Endothelial cell of umbilical vein (primary cell): Measurements from ENCODE around the gene SLC6A9. TPM values are rescaled to one million over a fixed set of nuclear protein-coding genes. Genes with fewer than 3 reads are reported as not detected.

Experiments
- BruUV-seq: library from RNA; stranded (reverse); fragments of 400-500 nt; replicated peaks from 2 replicates; lab custom pipeline; 2021; lab: Mats Ljungman, UMichigan
- CTCF ChIA-PET: fragments of 300-600, 350-600 bp; sonication (Branson Sonifier 250); formaldehyde crosslinking; loops from one replicate; lab custom pipeline; 2021; ENCODE audit warnings: antibody characterized with exemption, inconsistent platforms; lab: Charles Lee
- POLR2A ChIA-PET: fragments of 300-600, 350-600 bp; sonication (Branson Sonifier 250); formaldehyde crosslinking; loops from one replicate; lab custom pipeline; 2021; ENCODE audit warnings: antibody characterized with exemption, inconsistent platforms; lab: Charles Lee
- DNase-seq: peaks from one replicate; pipeline ENCODE4 v3.0.0-alpha.2; 2011; ENCODE audit warnings: low read depth, low spot score
- FAIRE-seq: peaks from 2 replicates; lab custom pipeline; 2011; peaks lifted over from hg19 to GRCh38; lab: Jason Lieb, UNC
- H2AFZ ChIP-seq: 2 replicates; pipeline ENCODE4 v1.6.0; 2012; ENCODE audit warnings: low read depth, low read length, control low read depth, inconsistent platforms
- H3K27ac ChIP-seq: 2 replicates; pipeline ENCODE4 v1.5.1; 2011; ENCODE audit warnings: low read depth, mild to moderate bottlenecking, control low read depth, low read length, moderate library complexity; ENCODE audit not compliant: insufficient read depth
- H3K27me3 ChIP-seq, 2 experiments: 2 replicates each; pipeline versions ENCODE4 v1.6.0 to v1.6.1; 2011; ENCODE audit warnings: low read length in 2 of 2, mixed read lengths in 1 of 2; ENCODE audit not compliant: control insufficient read depth in 2 of 2, insufficient read depth in 2 of 2
- H3K36me3 ChIP-seq, 2 experiments: 2 replicates in 1 of 2; 3 replicates in 1 of 2; pipeline ENCODE4 v1.5.1; 2011; ENCODE audit warnings: low read length in 2 of 2, mild to moderate bottlenecking in 1 of 2, moderate library complexity in 1 of 2; ENCODE audit not compliant: control insufficient read depth in 2 of 2, insufficient read depth in 2 of 2; ENCODE audit errors: extremely low read depth in 1 of 2
- H3K4me1 ChIP-seq: 3 replicates; pipeline ENCODE4 v1.5.1; 2011; ENCODE audit warnings: mild to moderate bottlenecking, low read length; ENCODE audit not compliant: control insufficient read depth, insufficient read depth; ENCODE audit errors: extremely low read depth
- H3K4me2 ChIP-seq: 2 replicates; pipeline ENCODE4 v1.6.1; 2011; ENCODE audit warnings: low read length, control low read depth, mixed read lengths; ENCODE audit not compliant: insufficient read depth
- H3K4me3 ChIP-seq, 3 experiments: fragments of 200-600 bp in 1 of 3; sonication (generic), shearing (Covaris generic) in 1 of 3; replicated peaks in 1 of 3; 2 replicates each; pipeline ENCODE4 v1.5.1; 2011 to 2016; ENCODE audit warnings: control low read depth in 3 of 3, low read length in 3 of 3, mild to moderate bottlenecking in 2 of 3, inconsistent platforms in 1 of 3, low read depth in 1 of 3, moderate library complexity in 1 of 3; ENCODE audit not compliant: insufficient read depth in 1 of 3
- H3K79me2 ChIP-seq: 2 replicates; pipeline ENCODE4 v1.6.0; 2012; ENCODE audit warnings: low read length, inconsistent platforms; ENCODE audit not compliant: control insufficient read depth, insufficient read depth
- H3K9ac ChIP-seq: replicated peaks from 2 replicates; pipeline ENCODE3; 2011; ENCODE audit warnings: low read length, control low read depth; ENCODE audit not compliant: insufficient read depth; ENCODE audit errors: extremely low read depth
- H3K9me1 ChIP-seq: replicated peaks from 3 replicates; pipeline ENCODE4 v1.6.0; 2011; ENCODE audit warnings: mild to moderate bottlenecking, low read length; ENCODE audit not compliant: control insufficient read depth, insufficient read depth; ENCODE audit errors: extremely low read depth
- H3K9me3 ChIP-seq: replicated peaks from 2 replicates; pipeline ENCODE4 v1.5.1; 2012; ENCODE audit warnings: low read length, inconsistent platforms; ENCODE audit not compliant: control insufficient read depth, insufficient read depth
- H4K20me1 ChIP-seq: replicated peaks from 2 replicates; pipeline ENCODE3; 2011; ENCODE audit warnings: mild to moderate bottlenecking, low read length; ENCODE audit not compliant: control insufficient read depth, insufficient read depth; ENCODE audit errors: extremely low read depth
- EZH2 ChIP-seq: IDR thresholded peaks from 2 replicates; pipeline ENCODE4 v1.6.1; 2012; ENCODE audit warnings: borderline replicate concordance, low read depth, mild to moderate bottlenecking, moderate library complexity, low read length, inconsistent platforms; ENCODE audit not compliant: severe bottlenecking
- FOS ChIP-seq: IDR thresholded peaks from 2 replicates; pipeline ENCODE4 v1.6.1; 2011; ENCODE audit warnings: mild to moderate bottlenecking, low read length, moderate library complexity, borderline replicate concordance; ENCODE audit not compliant: insufficient read depth
- GATA2 ChIP-seq: IDR thresholded peaks from 2 replicates; pipeline ENCODE4 v1.7.0; 2011; ENCODE audit warnings: low read depth, mild to moderate bottlenecking, moderate library complexity, mixed read lengths, low read length; ENCODE audit not compliant: insufficient read length, insufficient read depth
- JUN ChIP-seq: IDR thresholded peaks from 2 replicates; pipeline ENCODE4 v1.6.1; 2011; ENCODE audit warnings: borderline replicate concordance, low read depth; ENCODE audit not compliant: insufficient read length, insufficient read depth
- MAX ChIP-seq: IDR thresholded peaks from 2 replicates; pipeline ENCODE4 v1.6.1; 2011; ENCODE audit not compliant: insufficient read depth, insufficient read length
- MYC ChIP-seq: IDR thresholded peaks from one replicate; pipeline ENCODE4 v1.6.1; 2011; ENCODE audit warnings: mild to moderate bottlenecking, low read depth, low read length
- POLR2A ChIP-seq: IDR thresholded peaks from 2 replicates; pipeline ENCODE4 v1.6.1; 2012; ENCODE audit warnings: low read depth, mild to moderate bottlenecking, control low read depth, low read length
- POLR2AphosphoS5 ChIP-seq: IDR thresholded peaks from 2 replicates; pipeline ENCODE4 v1.6.1; 2012; ENCODE audit warnings: low read depth, mild to moderate bottlenecking, control low read depth, low read length, moderate library complexity; ENCODE audit not compliant: insufficient read depth
- dilution Hi-C: fragments of 300-500 bp; cut with MboI; formaldehyde crosslinking; loops from one replicate; pipeline ENCODE4 v1.15.0; 2019; ENCODE audit warnings: low sequenced_read_pairs; ENCODE audit not compliant: extremely low pct_ligation_motif_present
- intact Hi-C: fragments of 100-400 bp; cut with micrococcal nuclease; formaldehyde crosslinking; loops from one replicate; pipeline ENCODE4 v1.10.0; 2022
- polyA plus RNA-seq, 4 experiments: library from polyadenylated mRNA; depleted of rRNA in 3 of 4; stranded (reverse) in 3 of 4; unstranded in 1 of 4; fragments of >200 nt; gene quantifications; 2 replicates each; pipeline versions ENCODE4 v1.2.1 to v1.2.3, GENCODE V29; 2011 to 2012; ENCODE audit warnings: missing spikeins in 1 of 4
- total RNA-seq: library from RNA; stranded (reverse); gene quantifications from 2 replicates; pipeline ENCODE4 v1.2.3, GENCODE V29; 2021
- TF ChIP-seq, protein P1 (sequence below), 2 donors: IDR thresholded peaks; 1 replicate in 1 of 2; 2 replicates in 1 of 2; pipeline ENCODE4 v1.5.1; 2011; ENCODE audit warnings: low read length in 2 of 2, mild to moderate bottlenecking in 2 of 2, moderate library complexity in 2 of 2, control low read depth in 1 of 2, inconsistent platforms in 1 of 2, low read depth in 1 of 2; ENCODE audit not compliant: insufficient read depth in 1 of 2; ENCODE audit errors: extremely low read depth in 1 of 2

The SLC6A9 gene
- total and polyA plus RNA-seq, 2 donors (not counting 3 experiments of a cell fraction or from before 2014, with no cell fraction given), result 0.80 to 1.5 TPM

DNA sequence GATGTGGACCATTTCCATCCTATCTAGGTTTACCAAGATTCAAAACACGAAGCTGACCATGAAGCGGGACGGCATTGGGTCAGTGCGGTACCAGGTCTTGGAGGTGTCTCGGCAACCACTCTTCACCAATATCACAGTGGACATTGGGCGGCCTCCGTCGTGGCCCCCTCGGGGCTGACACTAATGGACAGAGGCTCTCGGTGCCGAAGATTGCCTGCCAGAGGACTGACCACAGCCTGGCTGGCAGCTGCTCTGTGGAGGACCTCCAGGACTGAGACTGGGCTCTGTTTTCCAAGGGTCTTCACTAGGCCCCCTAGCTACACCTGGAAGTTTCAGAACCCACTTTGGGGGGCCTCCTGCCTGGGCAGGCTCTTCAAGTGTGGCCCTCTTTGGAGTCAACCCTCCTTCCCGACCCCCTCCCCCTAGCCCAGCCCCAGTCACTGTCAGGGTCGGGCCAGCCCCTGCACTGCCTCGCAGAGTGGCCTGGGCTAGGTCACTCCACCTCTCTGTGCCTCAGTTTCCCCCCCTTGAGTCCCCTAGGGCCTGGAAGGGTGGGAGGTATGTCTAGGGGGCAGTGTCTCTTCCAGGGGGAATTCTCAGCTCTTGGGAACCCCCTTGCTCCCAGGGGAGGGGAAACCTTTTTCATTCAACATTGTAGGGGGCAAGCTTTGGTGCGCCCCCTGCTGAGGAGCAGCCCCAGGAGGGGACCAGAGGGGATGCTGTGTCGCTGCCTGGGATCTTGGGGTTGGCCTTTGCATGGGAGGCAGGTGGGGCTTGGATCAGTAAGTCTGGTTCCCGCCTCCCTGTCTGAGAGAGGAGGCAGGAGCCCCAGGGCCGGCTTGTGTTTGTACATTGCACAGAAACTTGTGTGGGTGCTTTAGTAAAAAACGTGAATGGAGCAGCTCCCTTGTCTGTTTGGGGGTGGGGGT lies 40.7 kb downstream of the SLC6A9 start:
- BruUV-seq, result TSS peak; percentile 8
- H2AFZ ChIP-seq, result peak overlapping the region; percentile 58
- DNase-seq, result no peak
- POLR2A ChIA-PET, result no interaction called here
- intact Hi-C loops (loop anchor here (1.0 to 5.0 kb wide), 3 partner anchors 10 to 228 kb away; partner anchors contain the start of gene SLC6A9), dilution Hi-C loops (no loop called here)
- H3K9me3 ChIP-seq, result no peaks in the 10 kb centered on the region
- H3K27me3 ChIP-seq, result no peaks in the 10 kb centered on the region
- no peak overlapping the region for H3K9ac ChIP-seq
- H3K4me1 ChIP-seq, result peaks cover 7% of the 10 kb centered on the region
- H3K9me1 ChIP-seq, result no peaks in the 10 kb centered on the region
- TF ChIP-seq FOS, result no peak
- TF ChIP-seq GATA2, result no peak
- no peak for TF ChIP-seq POLR2AphosphoS5
- no peak for TF ChIP-seq POLR2A
- TF ChIP-seq, protein P1, sequence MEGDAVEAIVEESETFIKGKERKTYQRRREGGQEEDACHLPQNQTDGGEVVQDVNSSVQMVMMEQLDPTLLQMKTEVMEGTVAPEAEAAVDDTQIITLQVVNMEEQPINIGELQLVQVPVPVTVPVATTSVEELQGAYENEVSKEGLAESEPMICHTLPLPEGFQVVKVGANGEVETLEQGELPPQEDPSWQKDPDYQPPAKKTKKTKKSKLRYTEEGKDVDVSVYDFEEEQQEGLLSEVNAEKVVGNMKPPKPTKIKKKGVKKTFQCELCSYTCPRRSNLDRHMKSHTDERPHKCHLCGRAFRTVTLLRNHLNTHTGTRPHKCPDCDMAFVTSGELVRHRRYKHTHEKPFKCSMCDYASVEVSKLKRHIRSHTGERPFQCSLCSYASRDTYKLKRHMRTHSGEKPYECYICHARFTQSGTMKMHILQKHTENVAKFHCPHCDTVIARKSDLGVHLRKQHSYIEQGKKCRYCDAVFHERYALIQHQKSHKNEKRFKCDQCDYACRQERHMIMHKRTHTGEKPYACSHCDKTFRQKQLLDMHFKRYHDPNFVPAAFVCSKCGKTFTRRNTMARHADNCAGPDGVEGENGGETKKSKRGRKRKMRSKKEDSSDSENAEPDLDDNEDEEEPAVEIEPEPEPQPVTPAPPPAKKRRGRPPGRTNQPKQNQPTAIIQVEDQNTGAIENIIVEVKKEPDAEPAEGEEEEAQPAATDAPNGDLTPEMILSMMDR (IDR thresholded peaks at IDR 0.05; ENCODE audit: extremely low read depth in 1 of 2, insufficient read depth in 1 of 2, low read depth in 1 of 2, low read length in 2 of 2), result no peak
- no peak for TF ChIP-seq MAX
- no peak for TF ChIP-seq JUN
- no peak for TF ChIP-seq MYC
- TF ChIP-seq EZH2, result no peak
- FAIRE-seq, result no peak
- H3K4me3 ChIP-seq, result peak overlapping the region in 1 of 3 experiments; percentile 39
- H3K36me3 ChIP-seq, result peaks cover 0 to 3% of the 10 kb centered on the region in 2 experiments
- H3K4me2 ChIP-seq, result peak overlapping the region; percentile 67
- H3K27ac ChIP-seq, result no peak overlapping the region
- H3K79me2 ChIP-seq, result no peaks in the 10 kb centered on the region
- no peaks in the 10 kb centered on the region for H4K20me1 ChIP-seq
- CTCF ChIA-PET, result interaction anchor here (0.9 to 3.0 kb wide), 4 partner anchors 16 to 227 kb away, joined by 3 to 12 read pairs (median 6); partner anchors contain the start of gene ATP6V0B
